Heart left ventricle (tissue), 13 donors: ENCODE data around the gene SULT1A1.

Experiments used
- CTCF ChIP-seq, 12 donors: fragments of 200-600 bp; sonication (generic) in 4 of 12; IDR thresholded peaks; one replicate each; pipeline versions ENCODE4 v1.5.0 to v1.8.0; 2018 to 2022; ENCODE audit warnings: antibody characterized with exemption in 12 of 12, mild to moderate bottlenecking in 5 of 12
- POLR2A ChIP-seq, 2 donors: fragments of 450-650 bp; IDR thresholded peaks; one replicate each; pipeline ENCODE4 v1.6.1; 2017; ENCODE audit warnings: antibody characterized with exemption in 2 of 2, mild to moderate bottlenecking in 2 of 2, moderate library complexity in 2 of 2
- donor health status: ischemic (EF 13 %, LVEDD 7.1; RV severe dilation, severe dysfunction).
- donor health status: DM: no; HTN: yes; CAD: no.
- donor health status: DM: no; HTN: no; CAD: no.
- donor health status: ischemic (EF 25% LVEDD 6.9; RV normal size, moderate dysfunction).
- donor health status: ischemic (EF 25% LVEDD 5.7; RV mildly dilated, moderate dysfunction).
- donor health status: ischemic (EF 35%, LVEDD 5.7; RV mildly dilated, moderate dysfunction).
- donor health status: nonischemic (EF 11% LVEDD 7.7; RV severe dilation, severe dysfunction).
- donor health status: DM: yes; HTN: yes; CAD: no.
- donor health status: PGD.
- donor health status: ischemic (EF 29% LVEDD 5.4; RV normal size, mild dysfunction).
- donor health status: nonischemic (EF 23%, LVEDD 6.1; RV moderate dilation, normal function).

GRCh38 chr16:28592979-28593553 is 16.8 kb downstream of the SULT1A1 start:
- TF ChIP-seq CTCF (IDR thresholded peaks at IDR 0.05) (no peak), POLR2A (IDR thresholded peaks at IDR 0.05) (no peak)
